Effector memory CD8-positive, alpha-beta T cell (primary cell): ENCODE measurements around the gene TRMT2B.
"Not testable (repeated sequence)": the region's sequence is repeated elsewhere in the genome, so short reads cannot be mapped to it uniquely, and the experiment has no call there.

Experiments used
- ATAC-seq: fragments of 150-1000 bp; cut with Tn5 transposase; replicated peaks from 2 replicates; pipeline ENCODE4 v1.10.0; 2021; ENCODE audit warnings: mild to moderate bottlenecking, moderate library complexity
- DNase-seq, 3 experiments: peaks; one replicate each; pipeline ENCODE4 v3.0.0; 2021
- H3K27ac Mint-ChIP-seq, 2 donors: one replicate each; pipeline ENCODE4 v1.8.0; 2022; ENCODE audit warnings: mild to moderate bottlenecking in 2 of 2, mixed read lengths in 2 of 2, moderate library complexity in 2 of 2
- H3K27me3 Mint-ChIP-seq, 2 donors: one replicate each; pipeline ENCODE4 v1.8.0; 2022; ENCODE audit warnings: mixed read lengths in 2 of 2
- H3K36me3 Mint-ChIP-seq: one replicate; pipeline ENCODE4 v1.8.0; 2022; ENCODE audit warnings: mild to moderate bottlenecking, moderate library complexity, mixed read lengths; ENCODE audit not compliant: insufficient read depth
- H3K4me1 Mint-ChIP-seq, 2 donors: one replicate each; pipeline ENCODE4 v1.8.0; 2022; ENCODE audit warnings: low read depth in 2 of 2, mixed read lengths in 2 of 2
- H3K4me3 Mint-ChIP-seq, 2 donors: one replicate each; pipeline ENCODE4 v1.8.0; 2022; ENCODE audit warnings: mild to moderate bottlenecking in 2 of 2, mixed read lengths in 2 of 2, moderate library complexity in 2 of 2
- H3K9me3 Mint-ChIP-seq, 2 donors: one replicate each; pipeline ENCODE4 v1.8.0; 2022; ENCODE audit warnings: mixed read lengths in 2 of 2

The TRMT2B gene

GRCh38 chrX:100981498-100981845 is 70.4 kb downstream of the TRMT2B start:
- not testable (repeated sequence) for H3K4me3 Mint-ChIP-seq, H3K27ac Mint-ChIP-seq, H3K9me3 Mint-ChIP-seq, H3K36me3 Mint-ChIP-seq, ATAC-seq, H3K27me3 Mint-ChIP-seq, DNase-seq, H3K4me1 Mint-ChIP-seq

GRCh38 chrX:100980608-100981497 is 71.1 kb downstream of the TRMT2B start:
- DNase-seq (no peak), ATAC-seq (no peak)
- H3K27ac Mint-ChIP-seq, result no peak overlapping the region
- H3K9me3 Mint-ChIP-seq, result no peaks in the 10 kb centered on the region
- H3K4me3 Mint-ChIP-seq, result no peak overlapping the region
- peaks cover 2% of the 10 kb centered on the region for H3K36me3 Mint-ChIP-seq
- no peaks in the 10 kb centered on the region for H3K27me3 Mint-ChIP-seq
- no peaks in the 10 kb centered on the region for H3K4me1 Mint-ChIP-seq

GRCh38 chrX:100979881-100980607 is 71.9 kb downstream of the TRMT2B start:
- H3K27me3 Mint-ChIP-seq, result no peaks in the 10 kb centered on the region
- H3K27ac Mint-ChIP-seq, result no peak overlapping the region
- ATAC-seq, result no peak

GRCh38 chrX:100976211-100976610 is 75.7 kb downstream of the TRMT2B start:
- Mint-ChIP-seq H3K36me3 (no peaks in the 10 kb centered on the region), H3K4me3 (no peak overlapping the region), H3K27ac (no peak overlapping the region), H3K4me1 (no peaks in the 10 kb centered on the region), H3K27me3 (no peaks in the 10 kb centered on the region), H3K9me3 (no peaks in the 10 kb centered on the region)
- ATAC-seq (no peak), DNase-seq (no peak)

More at GRCh38 chrX:100979881-100980607, 71.9 kb downstream of the TRMT2B start:
- Mint-ChIP-seq H3K9me3 (no peaks in the 10 kb centered on the region), H3K4me1 (no peaks in the 10 kb centered on the region), H3K4me3 (no peak overlapping the region), H3K36me3 (peaks cover 2% of the 10 kb centered on the region)
- DNase-seq, result no peak

- no peaks in the 10 kb centered on the region for H3K36me3 Mint-ChIP-seq
- DNase-seq (no peak), ATAC-seq (no peak)
- no peaks in the 10 kb centered on the region for H3K4me1 Mint-ChIP-seq
- H3K27ac Mint-ChIP-seq, result no peak overlapping the region
- H3K9me3 Mint-ChIP-seq, result no peaks in the 10 kb centered on the region
- no peak overlapping the region for H3K4me3 Mint-ChIP-seq
- no peaks in the 10 kb centered on the region for H3K27me3 Mint-ChIP-seq
Measured at GRCh38 chrX:100975212-100975611, 76.7 kb downstream of the TRMT2B start.

GRCh38 chrX:100973411-100973810 is 78.5 kb downstream of the TRMT2B start:
- no peak overlapping the region for H3K4me3 Mint-ChIP-seq
- no peaks in the 10 kb centered on the region for H3K27me3 Mint-ChIP-seq
- no peaks in the 10 kb centered on the region for H3K9me3 Mint-ChIP-seq
- no peak for ATAC-seq
- no peaks in the 10 kb centered on the region for H3K4me1 Mint-ChIP-seq
- DNase-seq, result no peak
- no peaks in the 10 kb centered on the region for H3K36me3 Mint-ChIP-seq
- no peak overlapping the region for H3K27ac Mint-ChIP-seq

GRCh38 chrX:100969936-100970335 is 82.0 kb downstream of the TRMT2B start:
- Mint-ChIP-seq H3K27me3 (no peaks in the 10 kb centered on the region), H3K27ac (no peak overlapping the region), H3K9me3 (no peaks in the 10 kb centered on the region), H3K36me3 (no peaks in the 10 kb centered on the region), H3K4me1 (no peaks in the 10 kb centered on the region), H3K4me3 (no peak overlapping the region)
- no peak for ATAC-seq
- no peak for DNase-seq

- ATAC-seq (no peak), DNase-seq (no peak)
- H3K27ac Mint-ChIP-seq, result no peak within 1 kb of the TSS
- H3K36me3 Mint-ChIP-seq, result no peaks in the 10 kb centered on the region
- H3K4me1 Mint-ChIP-seq, result no peaks in the 10 kb centered on the region
- H3K4me3 Mint-ChIP-seq, result no peak within 1 kb of the TSS
- H3K9me3 Mint-ChIP-seq, result no peaks in the 10 kb centered on the region
- no peaks in the 10 kb centered on the region for H3K27me3 Mint-ChIP-seq
Measured at GRCh38 chrX:100969408-100969807, 82.5 kb downstream of the TRMT2B start, which contains the start of gene ARL13A. Gene ARL13A, plus strand, starts transcription at chrX:100969708. Its CDS starts 3,982 bp downstream, at chrX:100973690.

- Mint-ChIP-seq H3K27ac (no peak overlapping the region), H3K9me3 (no peaks in the 10 kb centered on the region), H3K36me3 (no peaks in the 10 kb centered on the region), H3K4me1 (no peaks in the 10 kb centered on the region), H3K4me3 (no peak overlapping the region), H3K27me3 (no peaks in the 10 kb centered on the region)
- no peak for ATAC-seq
- DNase-seq, result no peak
Measured at GRCh38 chrX:100964362-100964761, 87.5 kb downstream of the TRMT2B start.

- Mint-ChIP-seq H3K4me1 (no peaks in the 10 kb centered on the region), H3K4me3 (no peak overlapping the region), H3K27me3 (no peaks in the 10 kb centered on the region), H3K27ac (no peak overlapping the region), H3K9me3 (no peaks in the 10 kb centered on the region), H3K36me3 (no peaks in the 10 kb centered on the region)
- ATAC-seq (no peak), DNase-seq (no peak)
Measured at GRCh38 chrX:100962811-100963210, 89.1 kb downstream of the TRMT2B start.
